BJ (cell line): ENCODE measurements around the gene SERTM1. TPM values are rescaled to one million over a fixed set of nuclear protein-coding genes. Genes with fewer than 3 reads are reported as not detected.

Experiments
- polyA plus RNA-seq: library from polyadenylated mRNA; depleted of rRNA; stranded (reverse); fragments of >200 nt; gene quantifications from 2 replicates; pipeline ENCODE4 v1.2.3, GENCODE V29; 2011; rRNA removed

The SERTM1 gene
- polyA plus RNA-seq, 1 experiment, result not detected

Other genes starting within 250 kb of the SERTM1 start
- 0.12 and 0.21 TPM in 2 replicates for gene CCNA1, start 241.5 kb upstream of the SERTM1 start, polyA plus RNA-seq
- 1.7 and 3.3 TPM in 2 replicates for gene RFXAP, start 145.2 kb downstream of the SERTM1 start, polyA plus RNA-seq
- 3.0 and 3.4 TPM in 2 replicates for gene SMAD9, start 246.2 kb downstream of the SERTM1 start, polyA plus RNA-seq